Cardiac muscle cell (in vitro differentiated cells and primary cell): ENCODE data around the gene SCGB3A2. TPM values are rescaled to one million over a fixed set of nuclear protein-coding genes. Genes with fewer than 3 reads are reported as not detected.

Experiments used
- DNase-seq, 2 donors: peaks; one replicate each; pipeline versions ENCODE4 v3.0.0 to v3.0.0-alpha.2; 2010 to 2017; ENCODE audit warnings: low read depth in 1 of 2, low spot score in 1 of 2
- H3K27ac ChIP-seq: fragments of 200-600 bp; sonication (generic); 2 replicates; pipeline ENCODE4 v1.5.1; 2016
- H3K27me3 ChIP-seq: fragments of 200-600 bp; sonication (generic); 2 replicates; pipeline ENCODE4 v1.6.0; 2016; ENCODE audit warnings: control low read depth
- H3K36me3 ChIP-seq: fragments of 200-600 bp; sonication (generic); 2 replicates; pipeline ENCODE4 v1.5.1; 2016; ENCODE audit warnings: control low read depth
- H3K4me1 ChIP-seq: fragments of 200-600 bp; sonication (generic); 2 replicates; pipeline ENCODE4 v1.8.1; 2017; ENCODE audit warnings: low read depth, mild to moderate bottlenecking, mixed run types
- H3K4me3 ChIP-seq: fragments of 200-600 bp; sonication (generic); 2 replicates; pipeline ENCODE4 v1.5.1; 2016; ENCODE audit warnings: mild to moderate bottlenecking
- H3K9me3 ChIP-seq: fragments of 200-600 bp; sonication (generic); 2 replicates; pipeline ENCODE4 v1.5.1; 2017; ENCODE audit warnings: low read depth, mild to moderate bottlenecking, control low read depth
- CTCF ChIP-seq: IDR thresholded peaks from 2 replicates; pipeline ENCODE4 v1.5.1; 2012; ENCODE audit warnings: low read depth, mild to moderate bottlenecking, low read length
- polyA plus RNA-seq: library from polyadenylated mRNA; unstranded; fragments of >200 nt; fragmentation: Nextera tagmentation; extraction: Ambion mirVana; gene quantifications from 2 replicates; pipeline ENCODE4 v1.2.1, GENCODE V29; 2016
- total RNA-seq: library from RNA; depleted of rRNA; stranded (reverse); fragments of >200 nt; gene quantifications from 2 replicates; pipeline ENCODE4 v1.2.3, GENCODE V29; 2016

SCGB3A2 gene
- total and polyA plus RNA-seq, 2 experiments from 2014 or later, result 0.37 TPM; not detected in 1

- Histone ChIP-seq H3K27ac (no peak overlapping the region), H3K9me3 (no peaks in the 10 kb centered on the region), H3K27me3 (no peaks in the 10 kb centered on the region), H3K4me1 (no peaks in the 10 kb centered on the region), H3K36me3 (no peaks in the 10 kb centered on the region), H3K4me3 (no peak overlapping the region)
- no peak for TF ChIP-seq CTCF
- no peak for DNase-seq
Measured at GRCh38 chr5:147898875-147899401, 20.4 kb downstream of the SCGB3A2 start.

GRCh38 chr5:147901599-147902039 is 23.1 kb downstream of the SCGB3A2 start:
- no peaks in the 10 kb centered on the region for H3K27me3 ChIP-seq
- no peak overlapping the region for H3K27ac ChIP-seq
- no peaks in the 10 kb centered on the region for H3K4me1 ChIP-seq
- H3K9me3 ChIP-seq, result no peaks in the 10 kb centered on the region
- peak; percentile 11 to 15 for DNase-seq
- H3K4me3 ChIP-seq, result no peak overlapping the region
- no peaks in the 10 kb centered on the region for H3K36me3 ChIP-seq
- TF ChIP-seq CTCF, result no peak

GRCh38 chr5:147902609-147903115 is 24.2 kb downstream of the SCGB3A2 start:
- H3K27ac ChIP-seq, result no peak overlapping the region

GRCh38 chr5:147904110-147904509 is 25.6 kb downstream of the SCGB3A2 start:
- no peaks in the 10 kb centered on the region for H3K4me1 ChIP-seq
- no peak for TF ChIP-seq CTCF
- no peaks in the 10 kb centered on the region for H3K27me3 ChIP-seq
- no peak overlapping the region for H3K27ac ChIP-seq
- no peak overlapping the region for H3K4me3 ChIP-seq
- no peak for DNase-seq
- no peaks in the 10 kb centered on the region for H3K9me3 ChIP-seq
- no peaks in the 10 kb centered on the region for H3K36me3 ChIP-seq

More at GRCh38 chr5:147902609-147903115, 24.2 kb downstream of the SCGB3A2 start:
- no peak for DNase-seq
- no peak for TF ChIP-seq CTCF
- no peak overlapping the region for H3K4me3 ChIP-seq
- H3K36me3 ChIP-seq, result no peaks in the 10 kb centered on the region
- H3K9me3 ChIP-seq, result no peaks in the 10 kb centered on the region
- no peaks in the 10 kb centered on the region for H3K27me3 ChIP-seq
- no peaks in the 10 kb centered on the region for H3K4me1 ChIP-seq

- Histone ChIP-seq H3K4me3 (no peak within 1 kb of the TSS), H3K27ac (no peak within 1 kb of the TSS), H3K36me3 (no peaks in the 10 kb centered on the region), H3K4me1 (peaks cover 15% of the 10 kb centered on the region), H3K27me3 (no peaks in the 10 kb centered on the region), H3K9me3 (no peaks in the 10 kb centered on the region)
- TF ChIP-seq CTCF, result no peak
- DNase-seq, result peak in 1 of 2 donors; percentile 47
Measured at GRCh38 chr5:147906326-147907095, 28.0 kb downstream of the SCGB3A2 start, which contains the start of gene C5orf46. C5orf46 (minus strand) TSS chr5:147906538; CDS start chr5:147906501, 37 bp downstream.
